Colon (tissue), 2 donors: ENCODE results near the gene HEPHL1.
"Not testable (repeated sequence)": the region's sequence is repeated elsewhere in the genome, so short reads cannot be mapped to it uniquely, and the experiment has no call there.

Source experiments
- FAIRE-seq: peaks from 2 replicates; lab custom pipeline; 2012; peaks lifted over from hg19 to GRCh38; lab: Jason Lieb, UNC
- donor health status: control.
- donor health status: control.

The HEPHL1 gene

GRCh38 chr11:94090401-94090800, 69.2 kb downstream of the HEPHL1 start:
- no peak for FAIRE-seq

GRCh38 chr11:94091091-94091490, 69.9 kb downstream of the HEPHL1 start:
- FAIRE-seq: no peak

DNA sequence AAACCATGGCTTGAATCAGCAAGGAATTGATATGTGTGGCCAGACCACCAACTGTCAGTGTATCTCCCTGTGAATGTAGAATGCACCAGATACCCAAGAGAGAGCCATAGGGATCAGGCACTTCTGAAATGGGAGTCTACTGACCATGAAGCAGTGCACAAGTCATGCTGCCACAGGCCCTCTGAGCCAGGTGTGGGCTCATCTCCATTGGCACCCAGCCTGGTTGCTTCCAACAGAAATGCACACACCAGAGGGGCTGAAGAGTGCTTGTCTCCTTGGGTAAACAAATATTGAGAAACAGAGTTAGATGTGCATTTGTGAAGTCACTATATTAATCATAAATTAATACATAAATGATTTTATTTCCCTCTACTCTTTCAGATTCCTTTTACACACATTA, 79.1 kb downstream of the HEPHL1 start:
- no peak for FAIRE-seq

GRCh38 chr11:94103471-94103870, 82.3 kb downstream of the HEPHL1 start:
- FAIRE-seq: peak; percentile 38

DNA sequence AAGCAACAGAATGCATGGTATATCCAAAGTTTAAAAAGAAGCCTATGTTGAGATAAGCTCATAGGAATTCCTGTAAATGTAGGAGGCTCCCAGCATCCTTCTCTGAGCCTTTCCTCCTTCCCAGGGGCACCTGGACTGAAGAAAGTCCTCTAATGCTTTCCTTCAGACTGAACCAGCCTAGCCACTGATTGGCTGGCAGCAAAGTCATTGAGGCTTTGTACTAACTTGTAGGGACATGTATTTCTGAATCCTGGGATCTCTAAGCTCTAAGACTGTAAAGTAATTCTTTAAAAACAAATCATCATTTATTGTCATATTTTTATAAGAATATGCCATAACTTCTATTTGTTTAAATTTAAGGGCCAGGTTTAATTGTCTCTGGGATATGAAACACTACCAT, 83.6 kb downstream of the HEPHL1 start:
- FAIRE-seq: no peak

DNA sequence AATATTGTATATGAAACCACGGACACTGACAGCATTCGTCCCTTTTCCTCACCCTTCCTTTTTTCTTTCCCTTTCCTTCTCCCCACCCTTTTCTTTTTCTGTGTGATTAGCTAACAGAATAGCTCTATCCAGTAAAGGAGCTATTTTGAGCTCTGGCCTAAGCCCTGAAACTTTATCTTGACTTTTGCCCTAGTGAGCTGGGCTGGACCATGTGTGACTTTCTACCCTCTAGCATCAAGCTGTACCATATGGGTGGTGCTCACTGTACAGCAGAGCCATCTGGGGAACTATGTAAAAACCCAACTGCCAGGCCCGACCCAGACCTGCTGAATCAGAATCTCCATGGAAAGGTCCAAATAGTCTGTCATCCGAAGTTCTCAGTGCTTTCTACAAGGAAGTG, 85.6 kb downstream of the HEPHL1 start:
- no peak for FAIRE-seq

DNA sequence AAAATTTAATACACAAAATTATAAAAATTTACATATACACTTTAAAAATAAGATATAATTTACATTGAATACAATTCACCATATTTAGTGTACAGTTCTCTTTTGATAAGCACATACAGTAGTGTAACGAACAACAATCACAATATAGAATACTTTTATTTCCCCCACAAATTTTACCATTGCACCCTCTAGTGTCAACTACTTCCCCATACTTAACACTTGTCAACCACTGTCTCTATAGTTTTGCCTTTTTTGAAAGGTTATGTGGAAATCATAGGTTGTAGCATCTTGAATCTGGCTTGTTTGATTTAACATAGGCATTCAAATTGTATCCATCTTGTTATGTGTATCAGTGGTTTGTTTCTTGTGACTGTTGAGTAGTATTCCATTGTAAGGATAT, 86.2 kb downstream of the HEPHL1 start:
- no peak for FAIRE-seq

DNA sequence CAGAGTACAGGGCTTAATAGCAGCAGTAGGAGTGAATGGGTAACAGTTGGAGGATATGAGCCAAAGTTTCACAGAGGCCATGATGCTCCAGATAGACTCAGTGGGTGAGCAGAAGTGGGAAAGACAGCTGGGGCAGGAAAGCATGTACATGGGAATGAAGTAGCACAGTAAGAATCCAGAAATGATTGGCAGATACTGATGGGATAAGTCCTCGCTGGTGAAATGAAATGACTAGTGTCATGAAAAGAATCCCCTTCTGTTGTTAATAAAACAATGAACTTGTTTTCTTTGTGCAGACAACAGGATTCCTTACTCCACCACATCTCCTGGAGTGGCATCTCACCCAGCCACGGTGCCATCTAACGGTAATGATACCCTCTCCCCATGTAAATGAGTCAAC, 90.1 kb downstream of the HEPHL1 start:
- no peak for FAIRE-seq

DNA sequence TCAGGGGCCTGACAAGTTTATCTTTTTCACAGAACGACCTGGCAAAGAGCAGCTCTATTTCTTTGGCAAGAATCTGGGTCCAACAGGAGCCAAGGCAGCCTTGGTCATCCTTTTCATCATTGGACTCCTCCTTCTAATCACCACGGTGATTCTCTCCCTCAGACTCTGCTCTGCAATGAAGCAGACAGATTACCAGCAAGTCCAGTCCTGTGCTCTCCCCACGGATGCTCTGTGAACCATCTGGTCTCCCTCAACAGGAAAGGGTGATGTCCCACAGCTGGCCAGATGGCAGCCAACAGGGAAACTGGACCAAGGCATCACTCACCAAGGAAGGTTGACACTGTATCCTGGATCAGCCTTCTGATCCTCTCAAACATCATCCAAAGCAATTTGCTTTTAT, 90.5 kb downstream of the HEPHL1 start:
- FAIRE-seq: no peak

GRCh38 chr11:94112206-94112953, 91.2 kb downstream of the HEPHL1 start:
- no peak for FAIRE-seq

DNA sequence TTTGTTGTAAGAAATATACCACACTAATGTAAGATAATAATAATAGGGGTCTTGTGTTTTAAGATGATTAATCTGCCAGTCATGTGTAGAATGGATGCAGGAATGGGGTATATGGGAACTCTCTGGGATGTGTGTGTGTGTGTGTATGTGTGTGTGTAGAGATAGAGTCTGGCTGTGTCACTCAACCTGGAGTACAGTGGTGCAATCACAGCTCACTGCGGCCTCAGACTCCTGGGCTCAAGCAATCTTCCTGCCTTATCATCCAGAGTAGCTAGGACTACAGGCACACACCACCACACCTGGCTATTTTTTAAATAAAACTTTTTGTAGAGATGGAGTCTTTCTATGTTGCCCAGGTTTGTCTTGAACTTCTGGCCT, 96.0 kb downstream of the HEPHL1 start:
- FAIRE-seq: no peak

DNA sequence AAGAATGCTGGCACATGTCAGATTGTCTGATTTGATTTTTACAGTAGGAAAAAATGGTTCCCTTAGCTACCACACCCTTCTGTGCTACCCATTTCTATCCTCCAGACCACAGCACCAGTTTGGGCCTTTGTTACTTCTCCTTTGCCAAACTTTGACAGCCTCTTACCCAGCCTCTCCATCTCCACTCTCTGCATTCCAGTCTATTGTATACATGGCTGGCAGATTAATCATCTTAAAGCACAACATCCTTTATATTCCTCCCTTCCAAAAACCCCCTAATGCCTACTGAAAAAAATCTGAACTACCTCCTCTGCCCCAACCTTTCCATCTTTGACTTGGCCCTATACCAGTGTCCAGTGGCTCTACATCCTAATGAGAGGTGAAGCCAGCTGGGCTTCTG, 96.7 kb downstream of the HEPHL1 start:
- FAIRE-seq: no peak

DNA sequence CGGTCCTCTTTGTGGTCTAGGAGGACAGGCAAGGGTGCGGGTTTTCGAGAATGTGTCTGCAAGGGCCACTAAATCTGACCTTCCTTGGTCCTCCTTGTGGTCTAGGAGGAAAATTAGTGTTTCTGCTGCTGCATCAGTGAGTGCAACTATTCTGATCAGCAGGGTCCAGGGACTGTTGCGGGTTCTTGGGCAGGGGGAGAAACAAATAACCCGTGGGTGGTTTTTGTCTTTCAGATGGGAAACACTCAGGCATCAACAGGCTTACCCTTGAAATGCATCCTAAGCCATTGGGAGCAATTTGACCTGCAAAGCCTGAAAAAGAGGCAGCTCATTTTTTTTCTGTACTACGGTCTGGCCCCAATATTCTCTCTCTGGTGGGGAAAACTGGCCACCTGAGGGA, 98.5 kb downstream of the HEPHL1 start:
- FAIRE-seq: not testable (repeated sequence)

GRCh38 chr11:94120516-94120915, 99.4 kb downstream of the HEPHL1 start:
- FAIRE-seq: not testable (repeated sequence)

DNA sequence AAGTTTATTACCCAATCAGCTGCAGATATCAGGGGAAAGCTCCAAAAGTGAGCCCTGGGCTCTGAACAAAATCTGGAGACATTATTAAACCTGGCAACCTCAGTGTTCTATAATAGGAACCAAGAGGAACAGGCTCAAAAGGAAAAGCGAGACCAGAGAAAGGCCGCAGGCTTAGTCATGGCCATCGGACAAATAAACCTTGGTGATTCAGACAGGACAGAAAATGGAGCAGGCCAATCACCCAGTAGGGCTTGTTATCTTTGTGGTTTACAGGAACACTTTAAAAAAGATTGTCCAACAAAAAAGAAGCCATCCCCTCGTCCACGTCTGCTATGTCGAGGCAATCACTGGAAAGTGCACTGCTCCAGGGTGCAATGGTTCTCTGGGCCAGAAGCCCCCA, 99.8 kb downstream of the HEPHL1 start:
- no peak for FAIRE-seq

DNA sequence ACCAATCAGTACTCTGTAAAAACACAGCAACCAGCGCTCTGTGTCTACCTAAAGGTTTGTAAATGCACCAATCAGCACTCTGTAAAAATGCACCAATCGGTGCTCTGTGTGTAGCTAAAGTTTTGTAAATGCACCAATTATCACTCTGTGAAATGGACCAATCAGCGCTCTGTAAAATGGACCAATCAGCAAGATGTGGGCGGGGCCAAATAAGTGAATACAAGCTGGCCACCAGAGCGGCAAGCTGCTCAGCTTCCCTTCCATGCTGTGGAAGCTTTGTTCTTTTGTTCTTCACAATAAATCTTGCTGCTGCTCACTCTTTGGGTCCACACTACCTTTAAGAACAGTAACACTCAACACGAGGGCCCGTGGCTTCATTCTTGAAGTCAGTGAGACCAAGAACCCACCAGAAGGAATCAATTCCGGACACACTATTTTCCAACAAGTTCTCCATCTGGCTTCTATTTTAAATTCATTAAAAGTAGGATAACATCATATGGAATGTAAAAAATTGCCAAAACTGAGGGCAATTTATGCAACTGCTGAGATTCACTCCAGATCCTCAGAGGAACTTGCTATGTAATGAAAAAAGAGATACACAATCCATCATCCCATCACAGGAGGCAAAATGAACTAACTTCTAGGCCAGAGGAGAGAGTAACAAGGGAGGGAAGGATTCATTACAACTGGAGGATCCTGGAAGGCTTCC, 104.4 kb downstream of the HEPHL1 start:
- no peak for FAIRE-seq

- FAIRE-seq: no peak
These were observed 106.5 kb downstream of the HEPHL1 start for GRCh38 chr11:94127638-94128037.

GRCh38 chr11:94128291-94128745, 107.2 kb downstream of the HEPHL1 start:
- no peak for FAIRE-seq

GRCh38 chr11:94128746-94129511, 107.8 kb downstream of the HEPHL1 start, which contains the start of gene PANX1:
Gene PANX1, plus strand, starts transcription at chr11:94128841. Its CDS starts 472 bp downstream, at chr11:94129313.
- FAIRE-seq: no peak

DNA sequence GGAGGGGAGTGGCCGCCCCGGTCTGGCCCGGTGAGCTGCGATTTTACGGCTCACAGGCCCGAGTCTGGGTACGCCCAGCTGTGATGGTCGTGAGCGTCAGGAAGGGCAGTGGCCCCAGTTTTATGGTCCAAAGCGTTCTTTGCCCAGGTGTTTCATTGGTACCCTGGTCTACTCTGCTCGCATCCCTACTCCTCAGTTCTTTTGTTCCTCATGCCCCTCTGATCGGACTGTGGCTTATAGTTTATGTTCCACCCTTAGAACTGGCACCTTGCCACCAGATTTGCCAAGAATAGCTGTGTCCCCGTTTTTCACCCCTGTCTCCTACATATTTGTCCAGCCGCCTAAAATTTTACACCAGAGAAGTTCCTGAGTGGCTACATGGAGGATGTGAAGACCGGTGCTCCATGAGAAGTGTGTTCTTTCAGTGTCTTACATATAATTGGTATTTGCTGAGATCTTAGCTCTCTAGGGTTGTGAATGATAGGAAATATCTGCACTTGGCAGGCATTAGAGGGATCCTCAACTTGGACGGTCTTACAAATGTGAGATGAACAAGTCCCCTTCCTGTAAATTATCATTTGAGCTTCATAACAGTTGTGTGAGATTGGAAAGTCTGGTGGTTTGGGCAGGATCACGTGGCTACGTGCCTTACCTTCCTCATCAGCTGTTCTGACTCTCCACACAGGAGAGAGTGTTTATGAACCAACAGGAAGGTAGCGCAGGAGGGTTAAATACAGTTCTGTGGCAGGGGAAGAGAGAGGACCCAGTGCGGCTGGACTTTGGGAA, 108.6 kb downstream of the HEPHL1 start:
- no peak for FAIRE-seq

- FAIRE-seq: no peak
These were observed 109.3 kb downstream of the HEPHL1 start for GRCh38 chr11:94130298-94131046.
